ENCODE data around the gene SDR42E2.

Gene SDR42E2

GRCh38 chr16:22225060-22225459 is 62.8 kb downstream of the SDR42E2 start:
- H3K4me1 Mint-ChIP-seq (ENCODE audit: low read depth), result peaks cover 6% of the 10 kb centered on the region
- no peaks in the 10 kb centered on the region for H3K9me3 Mint-ChIP-seq
- H3K36me3 Mint-ChIP-seq (ENCODE audit: low read depth), result peaks cover 14% of the 10 kb centered on the region
- H3K27me3 Mint-ChIP-seq, result no peaks in the 10 kb centered on the region
- no peak overlapping the region for H3K4me3 Mint-ChIP-seq
- no peak overlapping the region for H3K27ac Mint-ChIP-seq

- no peak overlapping the region for H3K4me3 Mint-ChIP-seq
- H3K27me3 Mint-ChIP-seq, result no peaks in the 10 kb centered on the region
- peaks cover 41% of the 10 kb centered on the region for H3K36me3 Mint-ChIP-seq (ENCODE audit: low read depth)
- no peaks in the 10 kb centered on the region for H3K9me3 Mint-ChIP-seq
- H3K27ac Mint-ChIP-seq, result no peak overlapping the region
- peaks cover 14% of the 10 kb centered on the region for H3K4me1 Mint-ChIP-seq (ENCODE audit: low read depth)
Measured at GRCh38 chr16:22229889-22230288, 67.6 kb downstream of the SDR42E2 start.

- H3K27ac Mint-ChIP-seq, result peak overlapping the region; percentile 63
- no peaks in the 10 kb centered on the region for H3K9me3 Mint-ChIP-seq
- H3K36me3 Mint-ChIP-seq (ENCODE audit: low read depth), result peaks cover 45% of the 10 kb centered on the region
- no peak overlapping the region for H3K4me3 Mint-ChIP-seq
- H3K4me1 Mint-ChIP-seq (ENCODE audit: low read depth), result peaks cover 14% of the 10 kb centered on the region
- H3K27me3 Mint-ChIP-seq, result no peaks in the 10 kb centered on the region
Measured at GRCh38 chr16:22232277-22233036, 70.2 kb downstream of the SDR42E2 start.

- Mint-ChIP-seq H3K27ac (no peak overlapping the region), H3K27me3 (no peaks in the 10 kb centered on the region), H3K36me3 (ENCODE audit: low read depth) (peaks cover 50% of the 10 kb centered on the region), H3K4me3 (no peak overlapping the region), H3K9me3 (no peaks in the 10 kb centered on the region), H3K4me1 (ENCODE audit: low read depth) (peaks cover 14% of the 10 kb centered on the region)
Measured at GRCh38 chr16:22233037-22233372, 70.7 kb downstream of the SDR42E2 start.

- Mint-ChIP-seq H3K36me3 (ENCODE audit: low read depth) (peaks cover 47% of the 10 kb centered on the region), H3K27ac (no peak overlapping the region), H3K9me3 (no peaks in the 10 kb centered on the region), H3K4me1 (ENCODE audit: low read depth) (peaks cover 42% of the 10 kb centered on the region), H3K4me3 (no peak overlapping the region), H3K27me3 (no peaks in the 10 kb centered on the region)
Measured at GRCh38 chr16:22235839-22236745, 73.8 kb downstream of the SDR42E2 start.

GRCh38 chr16:22239131-22239805 is 77.0 kb downstream of the SDR42E2 start:
- Mint-ChIP-seq H3K4me3 (no peak overlapping the region), H3K27ac (no peak overlapping the region), H3K27me3 (no peaks in the 10 kb centered on the region), H3K9me3 (no peaks in the 10 kb centered on the region), H3K36me3 (ENCODE audit: low read depth) (peaks cover 25% of the 10 kb centered on the region), H3K4me1 (ENCODE audit: low read depth) (peaks cover 30% of the 10 kb centered on the region)

- Mint-ChIP-seq H3K4me3 (no peak overlapping the region), H3K4me1 (ENCODE audit: low read depth) (peaks cover 30% of the 10 kb centered on the region), H3K36me3 (ENCODE audit: low read depth) (peaks cover 21% of the 10 kb centered on the region), H3K9me3 (no peaks in the 10 kb centered on the region), H3K27me3 (no peaks in the 10 kb centered on the region), H3K27ac (no peak overlapping the region)
Measured at GRCh38 chr16:22240023-22240710, 77.9 kb downstream of the SDR42E2 start.
